CD4-positive, alpha-beta memory T cell (primary cell): ENCODE data around the gene RALBP1. TPM values are rescaled to one million over a fixed set of nuclear protein-coding genes. Genes with fewer than 3 reads are reported as not detected.
A peak's percentile ranks its signal among the peaks of the same experiment; 100 is the strongest.

Experiments used
- CTCF ChIA-PET: fragments of 350-600 bp; sonication (Branson Sonifier 250); formaldehyde crosslinking; loops from one replicate; lab custom pipeline; 2021; ENCODE audit warnings: inconsistent platforms; ENCODE audit not compliant: partially characterized antibody; lab: Charles Lee
- POLR2A ChIA-PET: fragments of 350-600 bp; sonication (Branson Sonifier 250); formaldehyde crosslinking; loops from one replicate; lab custom pipeline; 2021; ENCODE audit not compliant: partially characterized antibody; lab: Charles Lee
- DNase-seq, 5 donors: peaks; one replicate each; pipeline versions ENCODE4 v3.0.0 to v3.0.0-alpha.2; 2020 to 2022; ENCODE audit warnings: mixed read lengths in 1 of 5
- H3K27ac ChIP-seq: one replicate; pipeline ENCODE4 v1.7.0; 2013; ENCODE audit warnings: low read depth, low read length
- H3K27me3 ChIP-seq: 2 replicates; pipeline ENCODE4 v1.7.0; 2013; ENCODE audit warnings: mild to moderate bottlenecking, low read length, moderate library complexity; ENCODE audit not compliant: insufficient read depth
- H3K36me3 ChIP-seq: 2 replicates; pipeline ENCODE4 v1.7.0; 2013; ENCODE audit warnings: mild to moderate bottlenecking, low read length, moderate library complexity; ENCODE audit not compliant: insufficient read depth
- H3K4me1 ChIP-seq: 2 replicates; pipeline ENCODE4 v1.7.0; 2013; ENCODE audit warnings: mild to moderate bottlenecking, low read length, moderate library complexity; ENCODE audit not compliant: insufficient read depth
- H3K4me3 ChIP-seq, 2 donors: one replicate each; pipeline ENCODE4 v1.7.0; 2013; ENCODE audit warnings: low read length in 2 of 2, mild to moderate bottlenecking in 1 of 2
- H3K9me3 ChIP-seq, 2 donors: one replicate each; pipeline ENCODE4 v1.7.0; 2013; ENCODE audit warnings: low read length in 2 of 2, control low read depth in 1 of 2; ENCODE audit not compliant: control insufficient read depth in 1 of 2
- H3K27ac Mint-ChIP-seq, 7 donors: one replicate each; pipeline ENCODE4 v1.8.0; 2020 to 2021; ENCODE audit warnings: mixed read lengths in 7 of 7, mild to moderate bottlenecking in 6 of 7, inconsistent platforms in 3 of 7, moderate library complexity in 3 of 7
- H3K27me3 Mint-ChIP-seq, 2 donors: one replicate each; pipeline ENCODE4 v1.8.0; 2020 to 2021; ENCODE audit warnings: mixed read lengths in 2 of 2
- H3K36me3 Mint-ChIP-seq, 2 donors: one replicate each; pipeline ENCODE4 v1.8.0; 2020 to 2021; ENCODE audit warnings: mixed read lengths in 2 of 2, inconsistent platforms in 1 of 2, mild to moderate bottlenecking in 1 of 2
- H3K4me1 Mint-ChIP-seq, 4 donors: one replicate each; pipeline ENCODE4 v1.8.0; 2020 to 2021; ENCODE audit warnings: mixed read lengths in 4 of 4, mild to moderate bottlenecking in 1 of 4
- H3K4me3 Mint-ChIP-seq, 8 donors: one replicate each; pipeline ENCODE4 v1.8.0; 2020 to 2021; ENCODE audit warnings: mixed read lengths in 8 of 8, mild to moderate bottlenecking in 7 of 8, moderate library complexity in 6 of 8, inconsistent platforms in 3 of 8
- H3K9me3 Mint-ChIP-seq, 8 donors: one replicate each; pipeline ENCODE4 v1.8.0; 2020 to 2021; ENCODE audit warnings: mixed read lengths in 8 of 8, mild to moderate bottlenecking in 5 of 8, inconsistent platforms in 3 of 8, moderate library complexity in 1 of 8
- intact Hi-C: fragments of 100-400 bp; cut with micrococcal nuclease; formaldehyde crosslinking; loops from one replicate; pipeline ENCODE4 v1.15.1; 2023
- polyA plus RNA-seq, 2 donors: library from polyadenylated mRNA; unstranded; fragments of 300-500 nt; fragmentation: Illumina TruSeq; gene quantifications; one replicate each; pipeline ENCODE4 v1.2.3, GENCODE V29; 2021
- total RNA-seq, 2 experiments: library from RNA; stranded (reverse); gene quantifications; one replicate each; pipeline ENCODE4 v1.2.3, GENCODE V29; 2021

RALBP1 gene
- total and polyA plus RNA-seq, 4 experiments from 2014 or later = 33.9 to 49.9 (median 46.9) TPM

GRCh38 chr18:9578306-9578705 is 103.0 kb downstream of the RALBP1 start:
- POLR2A ChIA-PET = no interaction called here
- no peaks in the 10 kb centered on the region for H3K27me3 Mint-ChIP-seq
- Histone ChIP-seq H3K27ac (no peak overlapping the region), H3K9me3 (no peaks in the 10 kb centered on the region), H3K4me3 (no peak overlapping the region), H3K27me3 (no peaks in the 10 kb centered on the region), H3K4me1 (no peaks in the 10 kb centered on the region), H3K36me3 (peaks cover 11% of the 10 kb centered on the region)
- no peak for DNase-seq
- H3K27ac Mint-ChIP-seq = peak overlapping the region in 1 of 7 donors; percentile 29
- no peak overlapping the region for H3K4me3 Mint-ChIP-seq
- CTCF ChIA-PET = no interaction called here
- peaks cover 47 to 70% of the 10 kb centered on the region in 2 donors for H3K36me3 Mint-ChIP-seq
- H3K9me3 Mint-ChIP-seq = peaks cover 0 to 9% (median 0%) of the 10 kb centered on the region in 8 donors
- peaks cover 0 to 5% (median 2%) of the 10 kb centered on the region in 4 donors for H3K4me1 Mint-ChIP-seq
- intact Hi-C loops = no loop called here

DNA sequence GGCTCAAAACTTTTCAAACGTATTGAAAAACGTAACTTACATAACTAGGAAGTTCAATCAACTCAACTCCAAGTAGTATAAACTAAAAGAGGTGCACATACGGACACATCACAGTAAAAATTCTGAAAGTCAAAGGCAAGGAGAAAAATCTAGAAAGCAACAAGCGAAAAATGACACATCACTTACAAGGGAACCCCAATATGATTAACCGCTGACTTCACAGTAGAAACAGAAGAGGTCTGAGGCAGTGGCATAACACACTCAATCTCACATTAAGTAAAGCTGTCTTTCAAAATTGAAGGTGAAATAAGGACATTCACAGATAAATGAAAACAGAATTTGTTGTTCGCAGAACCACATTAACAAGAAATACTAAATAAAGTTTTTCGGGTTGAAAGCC is 106.4 kb downstream of the RALBP1 start:
- Histone ChIP-seq H3K4me3 (no peak overlapping the region), H3K9me3 (no peaks in the 10 kb centered on the region), H3K27ac (no peak overlapping the region), H3K36me3 (peaks cover 13% of the 10 kb centered on the region), H3K4me1 (no peaks in the 10 kb centered on the region), H3K27me3 (no peaks in the 10 kb centered on the region)
- no peaks in the 10 kb centered on the region for H3K27me3 Mint-ChIP-seq
- H3K27ac Mint-ChIP-seq = no peak overlapping the region
- CTCF ChIA-PET = no interaction called here
- H3K4me3 Mint-ChIP-seq = no peak overlapping the region
- peaks cover 63 to 69% of the 10 kb centered on the region in 2 donors for H3K36me3 Mint-ChIP-seq
- H3K4me1 Mint-ChIP-seq = peaks cover 0 to 5% (median 3%) of the 10 kb centered on the region in 4 donors
- POLR2A ChIA-PET = no interaction called here
- intact Hi-C loops = no loop called here
- no peak for DNase-seq
- H3K9me3 Mint-ChIP-seq = peaks cover 0 to 9% (median 0%) of the 10 kb centered on the region in 8 donors

- no peak for DNase-seq
- H3K4me3 ChIP-seq = no peak overlapping the region
- Mint-ChIP-seq H3K9me3 (peaks cover 0 to 7% (median 0%) of the 10 kb centered on the region in 8 donors), H3K36me3 (peaks cover 65 to 67% of the 10 kb centered on the region in 2 donors), H3K27me3 (no peaks in the 10 kb centered on the region), H3K4me1 (peaks cover 0 to 3% (median under 1%) of the 10 kb centered on the region in 4 donors), H3K4me3 (no peak overlapping the region), H3K27ac (no peak overlapping the region)
- H3K36me3 ChIP-seq = peaks cover 27% of the 10 kb centered on the region
- CTCF ChIA-PET = no interaction called here
- intact Hi-C loops = no loop called here
- H3K27me3 ChIP-seq = no peaks in the 10 kb centered on the region
- POLR2A ChIA-PET = no interaction called here
- no peaks in the 10 kb centered on the region for H3K9me3 ChIP-seq
- H3K27ac ChIP-seq = no peak overlapping the region
- no peaks in the 10 kb centered on the region for H3K4me1 ChIP-seq
Measured at GRCh38 chr18:9586814-9587213, 111.5 kb downstream of the RALBP1 start.

Other genes starting within 250 kb of the RALBP1 start
- gene TWSG1, start 140.7 kb upstream of the RALBP1 start, total RNA-seq = 1 to 10 TPM; 5.1 to 6.0 TPM
- gene TWSG1, start 140.7 kb upstream of the RALBP1 start, polyA plus RNA-seq = 1 to 10 TPM; 4.1 to 4.8 TPM
- 10 to 100 TPM; 64.0 to 71.0 TPM for gene PPP4R1, start 139.0 kb downstream of the RALBP1 start, total RNA-seq
- 10 to 100 TPM; 10.2 to 16.9 TPM for gene PPP4R1, start 139.0 kb downstream of the RALBP1 start, polyA plus RNA-seq
- gene RAB31, start 232.8 kb downstream of the RALBP1 start, total RNA-seq = 1 to 10 TPM; 1.8 TPM
- gene RAB31, start 232.8 kb downstream of the RALBP1 start, polyA plus RNA-seq = 1 to 10 TPM in 1 of 2 donors, under 1 TPM in 1; 0.07 to 1.0 TPM